ENCODE measurements around the gene PKN1. TPM values are rescaled to one million over a fixed set of nuclear protein-coding genes. Genes with fewer than 3 reads are reported as not detected.

Gene PKN1
- total RNA-seq, result 100 to 1,000 TPM; 204 to 259 TPM
- polyA plus RNA-seq (ENCODE audit: insufficient read depth, low read depth, low replicate concordance), result 116 TPM
- long read RNA-seq, donor 1, transcript PKN1-201 (22 exons, 3,069 nt), result major isoform, 15 of 35 reads
- long read RNA-seq, donor 1, partial matches to known transcripts, result 20 of 35 reads
- long read RNA-seq, donor 1, other reads (novel, unspliced or antisense), result 0 of 35 reads
- long read RNA-seq, donor 2, transcript PKN1-201 (22 exons, 3,069 nt), result major isoform, 15 of 34 reads
- long read RNA-seq, donor 2, partial matches to known transcripts, result 18 of 34 reads
- long read RNA-seq, donor 2, other reads (novel, unspliced or antisense), result 0 of 34 reads

- peak; percentile 53 for DNase-seq
Measured at GRCh38 chr19:14432791-14433553, at the start of gene PKN1. TSS of gene PKN1 (plus strand) at chr19:14433306. CDS start at chr19:14433522, 216 bp downstream.

GRCh38 chr19:14383661-14384555 is 49.2 kb upstream of the PKN1 start:
- WGBS, 2 donors, result 49 to 67% methylated on average over 9 to 10 of the region's 10 CpGs
- no peak overlapping the region for H3K4me3 ChIP-seq
- H3K27me3 ChIP-seq, result no peaks in the 10 kb centered on the region
- H3K9me3 ChIP-seq, result no peaks in the 10 kb centered on the region
- intact Hi-C loops (cut with DNase I; ENCODE audit: low total_unique reads), result no loop called here
- peaks cover 28% of the 10 kb centered on the region for H3K4me1 ChIP-seq
- peak overlapping the region in 1 of 2 donors; percentile 50 for H3K27ac ChIP-seq
- TF ChIP-seq POLR2A (IDR thresholded peaks at IDR 0.05) (no peak), CTCF (IDR thresholded peaks at IDR 0.05) (no peak)
- H3K36me3 ChIP-seq (ENCODE audit: low read depth, missing control alignments), result no peaks in the 10 kb centered on the region
- no peak for DNase-seq

More at GRCh38 chr19:14432791-14433553, at the start of gene PKN1:
- Histone ChIP-seq H3K9me3 (no peaks in the 10 kb centered on the region), H3K36me3 (ENCODE audit: low read depth, missing control alignments) (no peaks in the 10 kb centered on the region), H3K27me3 (no peaks in the 10 kb centered on the region), H3K27ac (peak within 1 kb of the TSS; percentile 80 to 88), H3K4me3 (peak within 1 kb of the TSS; percentile 83 to 87), H3K4me1 (peaks cover 18% of the 10 kb centered on the region)
- WGBS, 2 donors, result 4 to 19% methylated on average over 9 to 78 of the region's 85 CpGs
- intact Hi-C loops (cut with DNase I; ENCODE audit: low total_unique reads), result no loop called here
- no peak for TF ChIP-seq POLR2A (IDR thresholded peaks at IDR 0.05)
- TF ChIP-seq CTCF (IDR thresholded peaks at IDR 0.05), result no peak

GRCh38 chr19:14385492-14385891 is 47.6 kb upstream of the PKN1 start:
- TF ChIP-seq POLR2A (IDR thresholded peaks at IDR 0.05), result no peak
- TF ChIP-seq CTCF (IDR thresholded peaks at IDR 0.05), result no peak
- intact Hi-C loops (cut with DNase I; ENCODE audit: low total_unique reads), result no loop called here
- H3K4me1 ChIP-seq, result peaks cover 13% of the 10 kb centered on the region
- H3K27me3 ChIP-seq, result no peaks in the 10 kb centered on the region
- WGBS, 2 donors, result 79 to 88% methylated on average over 11 of the region's 11 CpGs
- H3K36me3 ChIP-seq (ENCODE audit: low read depth, missing control alignments), result no peaks in the 10 kb centered on the region
- H3K27ac ChIP-seq, result no peak overlapping the region
- no peak overlapping the region for H3K4me3 ChIP-seq
- no peaks in the 10 kb centered on the region for H3K9me3 ChIP-seq
- no peak for DNase-seq

GRCh38 chr19:14390548-14390947 is 42.6 kb upstream of the PKN1 start:
- intact Hi-C loops (cut with DNase I; ENCODE audit: low total_unique reads), result no loop called here
- no peak overlapping the region for H3K27ac ChIP-seq
- H3K4me3 ChIP-seq, result no peak overlapping the region
- H3K9me3 ChIP-seq, result no peaks in the 10 kb centered on the region
- DNase-seq, result no peak
- no peaks in the 10 kb centered on the region for H3K27me3 ChIP-seq
- TF ChIP-seq POLR2A (IDR thresholded peaks at IDR 0.05) (no peak), CTCF (IDR thresholded peaks at IDR 0.05) (no peak)
- no peaks in the 10 kb centered on the region for H3K36me3 ChIP-seq (ENCODE audit: low read depth, missing control alignments)
- 98% methylated on average over 5 of the region's 5 CpGs for WGBS, 2 donors
- H3K4me1 ChIP-seq, result no peaks in the 10 kb centered on the region
